Smooth muscle cell (in vitro differentiated cells): ENCODE results near the gene IRX4. TPM values are rescaled to one million over a fixed set of nuclear protein-coding genes. Genes with fewer than 3 reads are reported as not detected.

Source experiments
- DNase-seq: peaks from one replicate; lab custom pipeline; 2025; ENCODE audit not compliant: unreplicated experiment; lab: John Stamatoyannopoulos, UW
- H2AFZ ChIP-seq: fragments of 200-600 bp; sonication (generic); 2 replicates; pipeline ENCODE4 v1.6.0; 2016; ENCODE audit warnings: antibody characterized with exemption, low read depth, mild to moderate bottlenecking
- H3F3A ChIP-seq: fragments of 200-600 bp; sonication (generic); 2 replicates; pipeline ENCODE4 v1.6.0; 2017; ENCODE audit warnings: antibody characterized with exemption, low read depth
- H3K27ac ChIP-seq: fragments of 200-600 bp; sonication (generic); 2 replicates; pipeline ENCODE4 v1.5.1; 2016; ENCODE audit warnings: low read depth, mild to moderate bottlenecking
- H3K27me3 ChIP-seq: fragments of 200-600 bp; sonication (generic); 2 replicates; pipeline ENCODE4 v1.6.1; 2016; ENCODE audit warnings: low read depth, mild to moderate bottlenecking
- H3K36me3 ChIP-seq: fragments of 200-600 bp; sonication (generic); 2 replicates; pipeline ENCODE4 v1.5.1; 2016; ENCODE audit warnings: low read depth
- H3K4me1 ChIP-seq: fragments of 200-600 bp; sonication (generic); 2 replicates; pipeline ENCODE4 v1.5.1; 2016; ENCODE audit warnings: low read depth
- H3K4me2 ChIP-seq: fragments of 200-600 bp; sonication (generic); 2 replicates; pipeline ENCODE4 v1.6.0; 2016; ENCODE audit warnings: mild to moderate bottlenecking
- H3K4me3 ChIP-seq: fragments of 200-600 bp; sonication (generic); 2 replicates; pipeline ENCODE4 v1.5.1; 2016; ENCODE audit warnings: mild to moderate bottlenecking
- H3K79me2 ChIP-seq: fragments of 200-600 bp; sonication (generic); 2 replicates; pipeline ENCODE4 v1.6.0; 2016; ENCODE audit warnings: low read depth, mild to moderate bottlenecking
- H3K9ac ChIP-seq: fragments of 200-600 bp; sonication (generic); 2 replicates; pipeline ENCODE4 v1.6.0; 2016; ENCODE audit warnings: low read depth
- H3K9me3 ChIP-seq: fragments of 200-600 bp; sonication (generic); replicated peaks from 2 replicates; pipeline ENCODE4 v1.5.1; 2016; ENCODE audit warnings: low read depth
- H4K20me1 ChIP-seq: fragments of 200-600 bp; sonication (generic); 2 replicates; pipeline ENCODE4 v1.6.0; 2016; ENCODE audit warnings: low read depth
- CTCF ChIP-seq: fragments of 200-600 bp; sonication (generic); IDR thresholded peaks from 2 replicates; pipeline ENCODE4 v1.5.1; 2017; ENCODE audit warnings: borderline replicate concordance, mild to moderate bottlenecking, antibody characterized with exemption; ENCODE audit not compliant: insufficient read depth, poor library complexity, severe bottlenecking
- WGBS: methylation state at CpG from one replicate; pipeline ENCODE4 v1.1.7; 2016; ENCODE audit warnings: low lambda C conversion rate; 5-methylcytosine and 5-hydroxymethylcytosine counted together
- polyA plus RNA-seq: library from polyadenylated mRNA; unstranded; fragments of >200 nt; fragmentation: Nextera tagmentation; extraction: Ambion mirVana; gene quantifications from 2 replicates; pipeline ENCODE4 v1.2.1, GENCODE V29; 2016
- total RNA-seq: library from RNA; depleted of rRNA; stranded (reverse); fragments of >200 nt; gene quantifications from 2 replicates; pipeline ENCODE4 v1.2.3, GENCODE V29; 2014

IRX4 gene
- total and polyA plus RNA-seq, 2 experiments from 2014 or later: 0.18 to 0.40 TPM

DNA sequence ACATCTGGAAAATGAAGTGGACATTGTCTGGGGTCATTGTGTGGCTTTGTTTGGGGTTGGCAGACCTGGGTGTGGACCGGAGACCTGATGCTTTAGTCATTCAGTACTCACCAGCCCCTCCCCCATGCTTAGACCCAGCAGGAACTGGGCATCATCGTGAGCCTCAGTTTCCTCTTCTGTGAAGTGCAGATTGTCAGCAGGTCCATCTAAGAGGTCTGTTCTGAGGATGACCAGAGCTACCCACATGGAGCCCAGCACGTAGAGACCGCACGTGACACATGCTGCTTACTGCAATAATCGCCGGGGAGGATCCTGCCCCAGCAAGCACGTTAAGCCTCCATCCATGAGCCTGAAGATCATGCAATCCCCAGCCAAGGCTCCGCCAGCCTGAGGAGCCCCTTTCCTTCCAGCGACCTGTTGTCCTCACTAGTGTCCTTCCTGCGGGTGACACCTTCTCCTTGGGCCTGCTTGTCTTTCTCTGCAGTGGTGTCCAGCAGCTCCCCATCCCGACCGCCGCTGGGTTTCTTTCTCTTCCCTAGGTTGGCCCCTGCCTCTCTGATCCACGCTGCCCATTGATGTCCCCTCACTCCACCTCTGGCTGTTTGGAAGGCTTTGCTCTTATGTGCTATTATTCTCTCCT is 26.7 kb upstream of the IRX4 start:
- Histone ChIP-seq H2AFZ (no peak overlapping the region), H3K9ac (no peak overlapping the region), H3K4me3 (no peak overlapping the region), H4K20me1 (no peaks in the 10 kb centered on the region), H3K4me2 (no peak overlapping the region), H3K4me1 (no peaks in the 10 kb centered on the region), H3K9me3 (no peaks in the 10 kb centered on the region), H3K27ac (no peak overlapping the region), H3K27me3 (peaks cover 4% of the 10 kb centered on the region), H3K36me3 (no peaks in the 10 kb centered on the region), H3F3A (no peaks in the 10 kb centered on the region), H3K79me2 (no peaks in the 10 kb centered on the region)
- DNase-seq: no peak
- no peak for TF ChIP-seq CTCF
- 95% methylated on average over 15 of the region's 15 CpGs for WGBS

DNA sequence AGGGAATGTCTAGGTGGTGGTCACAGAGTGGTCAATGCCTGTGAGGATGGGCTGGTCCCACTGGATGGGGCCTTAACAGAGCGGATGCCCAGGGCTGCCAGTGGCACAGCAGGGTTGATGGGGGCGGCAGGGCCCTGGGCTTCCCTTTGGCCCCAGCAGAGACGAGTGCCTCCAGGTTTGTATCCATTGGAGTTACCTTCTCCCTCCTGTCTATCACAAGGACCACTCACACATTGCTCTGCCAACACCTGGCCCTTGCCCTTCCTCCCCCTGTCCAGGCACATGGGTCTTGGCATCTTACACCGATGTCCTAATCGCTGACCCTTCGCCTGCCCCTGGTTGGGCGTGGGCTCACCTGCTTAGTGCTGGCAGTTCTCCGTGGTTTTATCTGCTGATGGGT is 26.2 kb upstream of the IRX4 start:
- H2AFZ ChIP-seq: no peak overlapping the region
- no peaks in the 10 kb centered on the region for H4K20me1 ChIP-seq
- H3K4me2 ChIP-seq: no peak overlapping the region
- DNase-seq: no peak
- no peaks in the 10 kb centered on the region for H3K4me1 ChIP-seq
- no peak overlapping the region for H3K27ac ChIP-seq
- H3K27me3 ChIP-seq: peaks cover 4% of the 10 kb centered on the region
- no peak overlapping the region for H3K4me3 ChIP-seq
- TF ChIP-seq CTCF: no peak
- no peak overlapping the region for H3K9ac ChIP-seq
- no peaks in the 10 kb centered on the region for H3K36me3 ChIP-seq
- 92% methylated on average over 8 of the region's 8 CpGs for WGBS
- no peaks in the 10 kb centered on the region for H3F3A ChIP-seq
- no peaks in the 10 kb centered on the region for H3K9me3 ChIP-seq
- no peaks in the 10 kb centered on the region for H3K79me2 ChIP-seq

DNA sequence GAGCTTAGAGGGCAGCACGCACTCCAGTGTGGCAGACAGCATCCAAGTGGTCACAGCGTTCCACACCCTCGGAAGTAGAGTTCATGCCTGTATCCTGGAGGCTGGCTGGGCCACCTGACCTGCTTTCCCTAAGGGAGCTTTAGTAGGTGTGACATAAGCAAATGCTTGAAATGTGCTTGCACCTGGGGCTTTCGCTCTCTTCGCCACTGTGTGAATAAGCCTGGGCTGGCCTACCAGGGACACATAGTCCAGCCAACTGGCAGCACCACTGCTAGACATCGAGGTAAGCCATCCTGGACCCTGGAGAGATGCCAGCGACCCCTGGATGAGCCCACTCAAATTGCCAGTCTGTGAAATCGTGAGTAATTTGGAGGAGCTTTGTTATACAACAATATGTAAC is 24.9 kb upstream of the IRX4 start:
- no peak overlapping the region for H3K4me2 ChIP-seq
- H3K4me3 ChIP-seq: no peak overlapping the region
- H3K27ac ChIP-seq: no peak overlapping the region
- no peak for TF ChIP-seq CTCF
- DNase-seq: no peak
- no peaks in the 10 kb centered on the region for H3K9me3 ChIP-seq
- H3K27me3 ChIP-seq: peaks cover 4% of the 10 kb centered on the region
- no peak overlapping the region for H3K9ac ChIP-seq
- WGBS: 84% methylated on average over 8 of the region's 8 CpGs
- H3F3A ChIP-seq: no peaks in the 10 kb centered on the region
- no peaks in the 10 kb centered on the region for H3K36me3 ChIP-seq
- no peak overlapping the region for H2AFZ ChIP-seq
- H4K20me1 ChIP-seq: no peaks in the 10 kb centered on the region
- H3K4me1 ChIP-seq: no peaks in the 10 kb centered on the region
- H3K79me2 ChIP-seq: no peaks in the 10 kb centered on the region

GRCh38 chr5:1905108-1905507 is 22.4 kb upstream of the IRX4 start:
- H2AFZ ChIP-seq: no peak overlapping the region
- H3K27ac ChIP-seq: no peak overlapping the region
- no peak overlapping the region for H3K4me2 ChIP-seq
- DNase-seq: no peak
- no peak overlapping the region for H3K9ac ChIP-seq
- no peak for TF ChIP-seq CTCF
- H3K4me1 ChIP-seq: no peaks in the 10 kb centered on the region
- H3K4me3 ChIP-seq: no peak overlapping the region
- no peaks in the 10 kb centered on the region for H3K9me3 ChIP-seq
- H3F3A ChIP-seq: no peaks in the 10 kb centered on the region
- 88% methylated on average over 1 of the region's 1 CpG for WGBS
- no peaks in the 10 kb centered on the region for H3K79me2 ChIP-seq
- peaks cover 4% of the 10 kb centered on the region for H3K27me3 ChIP-seq
- no peaks in the 10 kb centered on the region for H4K20me1 ChIP-seq
- H3K36me3 ChIP-seq: no peaks in the 10 kb centered on the region
